Karpas-422 (cell line): Measurements from ENCODE around the gene ATP7B. TPM values are rescaled to one million over a fixed set of nuclear protein-coding genes. Genes with fewer than 3 reads are reported as not detected.

Experiments
- DNase-seq: peaks from one replicate; pipeline ENCODE4 v3.0.0-alpha.2; 2015
- H2AFZ ChIP-seq: fragments of 200-600 bp; sonication (generic); 2 replicates; pipeline ENCODE4 v1.6.1; 2014; ENCODE audit warnings: antibody characterized with exemption, low read length, mixed read lengths
- H3K27ac ChIP-seq: fragments of 200-600 bp; sonication (generic); 2 replicates; pipeline ENCODE4 v1.5.1; 2014; ENCODE audit warnings: mild to moderate bottlenecking, low read length, moderate library complexity
- H3K27me3 ChIP-seq: fragments of 200-600 bp; sonication (generic); 2 replicates; pipeline ENCODE4 v1.6.1; 2014; ENCODE audit warnings: low read length, mixed read lengths
- H3K36me3 ChIP-seq: fragments of 200-600 bp; sonication (generic); 2 replicates; pipeline ENCODE4 v1.6.1; 2014; ENCODE audit warnings: low read length, mixed read lengths; ENCODE audit not compliant: insufficient read depth
- H3K4me1 ChIP-seq: fragments of 200-600 bp; sonication (generic); 2 replicates; pipeline ENCODE4 v1.6.1; 2014; ENCODE audit warnings: mild to moderate bottlenecking, low read length, mixed read lengths
- H3K4me2 ChIP-seq: fragments of 200-600 bp; sonication (generic); 2 replicates; pipeline ENCODE4 v1.6.1; 2014; ENCODE audit warnings: low read length, low read depth, mild to moderate bottlenecking; ENCODE audit not compliant: poor library complexity, severe bottlenecking
- H3K4me3 ChIP-seq: fragments of 200-600 bp; sonication (generic); 2 replicates; pipeline ENCODE4 v1.5.1; 2014; ENCODE audit warnings: mild to moderate bottlenecking, antibody characterized with exemption, low read length, mixed read lengths
- H3K79me2 ChIP-seq: fragments of 200-600 bp; sonication (generic); 2 replicates; pipeline ENCODE4 v1.6.1; 2014; ENCODE audit warnings: mild to moderate bottlenecking, low read length, mixed read lengths
- H3K9ac ChIP-seq: fragments of 200-600 bp; sonication (generic); 2 replicates; pipeline ENCODE4 v1.6.0; 2014; ENCODE audit warnings: low read length
- H3K9me2 ChIP-seq: fragments of 200-600 bp; sonication (generic), shearing (Covaris generic); replicated peaks from 2 replicates; pipeline ENCODE4 v1.6.0; 2014; ENCODE audit warnings: mild to moderate bottlenecking, low read length, moderate library complexity; ENCODE audit not compliant: insufficient read depth
- H3K9me3 ChIP-seq: fragments of 300-700, 200-600 bp; sonication (generic); 2 replicates; pipeline ENCODE4 v1.6.1; 2014; ENCODE audit warnings: low read length, mixed read lengths
- H4K20me1 ChIP-seq: fragments of 200-600 bp; sonication (generic); 2 replicates; pipeline ENCODE4 v1.6.1; 2014; ENCODE audit warnings: mild to moderate bottlenecking, antibody characterized with exemption, low read length, low read depth; ENCODE audit not compliant: insufficient read depth
- total RNA-seq: library from RNA; depleted of rRNA; stranded (reverse); fragments of >200 nt; shearing (Covaris generic); gene quantifications from 2 replicates; pipeline ENCODE4 v1.2.3, GENCODE V29; 2014; ENCODE audit warnings: low replicate concordance

Gene ATP7B
- total RNA-seq, 1 experiment from 2014 or later: 1.1 TPM

DNA sequence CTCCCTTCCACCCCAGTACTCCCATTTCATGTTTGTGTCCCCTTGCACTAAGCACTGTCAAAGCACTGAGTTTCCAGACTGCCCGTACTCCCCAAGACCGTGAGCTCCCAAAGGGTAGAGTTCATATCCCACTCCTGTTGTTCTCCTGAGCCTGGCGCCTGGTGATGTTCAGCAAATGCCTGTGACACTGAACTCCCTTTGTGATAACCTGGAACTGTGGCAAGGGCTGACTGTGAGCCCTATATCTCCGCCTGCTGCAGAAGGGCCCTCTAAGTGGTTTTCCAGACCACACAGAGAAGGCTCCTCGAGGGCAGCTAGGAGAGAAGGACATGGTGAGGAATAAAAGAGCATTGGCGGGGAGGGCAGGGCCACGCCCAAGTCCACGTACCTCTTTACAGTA, 67.5 kb downstream of the ATP7B start:
- no peaks in the 10 kb centered on the region for H3K9me2 ChIP-seq
- no peak overlapping the region for H3K9ac ChIP-seq
- no peaks in the 10 kb centered on the region for H3K79me2 ChIP-seq

DNA sequence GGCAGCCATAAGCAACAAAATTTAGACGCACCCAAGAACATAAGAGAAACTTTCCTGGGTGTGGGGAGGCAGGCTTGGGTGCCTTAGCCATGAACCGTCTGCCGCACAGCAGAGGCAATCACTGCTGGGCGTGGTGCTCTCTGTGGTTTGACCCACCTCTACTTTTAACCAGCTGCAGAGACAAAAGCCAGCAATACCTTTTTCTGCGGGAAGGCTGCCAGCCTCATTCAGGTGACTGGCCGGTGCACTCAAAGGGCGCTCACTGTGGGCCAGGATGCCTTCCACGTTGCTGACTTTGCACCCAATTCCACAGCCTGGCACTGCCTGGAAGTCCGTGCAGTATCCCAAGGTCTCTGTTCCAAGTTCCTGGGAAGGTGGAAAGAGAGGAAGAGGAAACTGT, 69.1 kb downstream of the ATP7B start:
- Histone ChIP-seq H3K27me3 (no peaks in the 10 kb centered on the region), H4K20me1 (no peaks in the 10 kb centered on the region), H2AFZ (no peak overlapping the region), H3K36me3 (no peaks in the 10 kb centered on the region), H3K9me3 (no peaks in the 10 kb centered on the region), H3K4me3 (no peak overlapping the region), H3K4me2 (no peak overlapping the region), H3K4me1 (no peaks in the 10 kb centered on the region), H3K9me2 (no peaks in the 10 kb centered on the region), H3K79me2 (no peaks in the 10 kb centered on the region), H3K27ac (no peak overlapping the region), H3K9ac (no peak overlapping the region)
- DNase-seq: no peak

More for the DNA sequence above, 67.5 kb downstream of the ATP7B start:
- Histone ChIP-seq H3K36me3 (no peaks in the 10 kb centered on the region), H4K20me1 (no peaks in the 10 kb centered on the region), H3K9me3 (no peaks in the 10 kb centered on the region), H3K27ac (no peak overlapping the region), H3K4me2 (no peak overlapping the region), H3K4me3 (no peak overlapping the region), H3K27me3 (no peaks in the 10 kb centered on the region), H3K4me1 (no peaks in the 10 kb centered on the region), H2AFZ (no peak overlapping the region)
- DNase-seq: no peak

DNA sequence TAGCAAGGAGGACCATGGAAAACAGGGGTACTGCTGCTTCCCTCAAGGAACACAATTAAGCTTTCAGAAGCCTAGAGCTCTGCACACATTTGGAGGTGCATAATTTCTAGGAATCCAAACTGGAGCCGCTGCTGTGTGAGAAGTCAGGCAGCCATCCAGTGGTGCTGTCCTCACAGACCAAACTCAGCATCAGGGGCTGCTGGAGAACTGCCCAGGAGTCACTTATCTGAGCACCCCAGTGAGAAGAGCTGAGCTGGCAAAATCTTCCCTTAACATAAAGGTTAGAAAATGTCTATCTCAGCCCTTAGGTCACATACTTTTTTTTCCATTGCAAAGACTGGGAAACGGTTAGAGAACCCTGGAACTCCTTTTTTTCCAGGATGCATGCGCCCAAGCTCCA, 72.8 kb downstream of the ATP7B start:
- H2AFZ ChIP-seq: no peak overlapping the region
- no peaks in the 10 kb centered on the region for H3K27me3 ChIP-seq
- H3K4me2 ChIP-seq: no peak overlapping the region
- no peak overlapping the region for H3K9ac ChIP-seq
- H3K4me3 ChIP-seq: no peak overlapping the region
- DNase-seq: no peak
- H3K79me2 ChIP-seq: no peaks in the 10 kb centered on the region
- H3K36me3 ChIP-seq: no peaks in the 10 kb centered on the region
- no peaks in the 10 kb centered on the region for H3K9me2 ChIP-seq
- no peaks in the 10 kb centered on the region for H3K4me1 ChIP-seq
- no peaks in the 10 kb centered on the region for H4K20me1 ChIP-seq
- H3K9me3 ChIP-seq: no peaks in the 10 kb centered on the region
- no peak overlapping the region for H3K27ac ChIP-seq

DNA sequence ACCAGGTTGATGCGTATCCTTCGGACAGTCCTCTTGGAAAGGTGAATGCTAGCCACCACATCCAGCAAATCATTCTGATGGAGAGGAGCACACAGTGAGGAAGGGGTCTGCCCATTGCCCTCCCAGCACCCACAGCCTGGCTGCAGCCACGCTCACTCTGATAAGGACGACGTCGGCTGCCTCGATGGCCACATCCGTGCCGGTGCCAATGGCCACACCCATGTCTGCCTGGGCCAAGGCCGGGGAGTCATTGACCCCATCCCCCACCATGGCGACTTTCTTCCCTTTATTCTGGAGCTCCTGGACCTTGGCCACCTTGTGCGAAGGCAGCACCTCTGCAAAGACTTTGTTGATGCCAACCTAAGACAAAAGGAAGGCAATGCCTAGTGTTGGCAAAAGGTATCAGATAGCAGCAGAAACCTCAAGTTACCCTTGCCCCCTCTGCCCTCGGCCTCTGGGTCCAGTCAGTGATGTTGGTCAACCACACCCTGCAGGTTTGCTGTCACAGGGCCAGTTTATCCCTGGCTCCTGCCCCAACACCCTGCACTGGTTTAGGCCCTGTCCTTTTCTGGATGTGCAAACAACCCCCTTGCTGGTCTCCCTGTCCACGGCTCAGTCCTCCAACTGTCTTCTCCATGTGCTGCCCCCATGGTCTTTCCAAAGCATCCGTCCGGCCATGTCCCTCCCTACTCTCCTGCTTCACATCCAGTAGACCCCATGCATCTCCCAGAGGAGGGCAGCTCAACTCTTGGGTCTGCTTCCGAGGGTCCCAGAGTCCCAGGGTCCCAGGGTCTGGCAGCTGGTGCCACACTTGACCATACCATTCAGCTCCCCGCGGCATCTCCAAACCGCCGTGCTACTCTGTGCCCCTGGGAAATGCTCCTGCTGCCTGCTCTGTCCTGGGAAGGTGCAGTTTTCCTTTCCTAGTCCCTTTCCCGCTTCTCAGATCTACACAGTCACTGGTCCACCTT, 73.6 kb downstream of the ATP7B start:
- no peaks in the 10 kb centered on the region for H3K9me3 ChIP-seq
- H3K27me3 ChIP-seq: no peaks in the 10 kb centered on the region
- no peak overlapping the region for H3K4me3 ChIP-seq
- H3K9me2 ChIP-seq: no peaks in the 10 kb centered on the region
- H4K20me1 ChIP-seq: no peaks in the 10 kb centered on the region
- no peaks in the 10 kb centered on the region for H3K79me2 ChIP-seq
- DNase-seq: no peak
- H3K4me1 ChIP-seq: no peaks in the 10 kb centered on the region
- no peaks in the 10 kb centered on the region for H3K36me3 ChIP-seq
- no peak overlapping the region for H2AFZ ChIP-seq
- H3K27ac ChIP-seq: no peak overlapping the region
- H3K4me2 ChIP-seq: no peak overlapping the region
- no peak overlapping the region for H3K9ac ChIP-seq

DNA sequence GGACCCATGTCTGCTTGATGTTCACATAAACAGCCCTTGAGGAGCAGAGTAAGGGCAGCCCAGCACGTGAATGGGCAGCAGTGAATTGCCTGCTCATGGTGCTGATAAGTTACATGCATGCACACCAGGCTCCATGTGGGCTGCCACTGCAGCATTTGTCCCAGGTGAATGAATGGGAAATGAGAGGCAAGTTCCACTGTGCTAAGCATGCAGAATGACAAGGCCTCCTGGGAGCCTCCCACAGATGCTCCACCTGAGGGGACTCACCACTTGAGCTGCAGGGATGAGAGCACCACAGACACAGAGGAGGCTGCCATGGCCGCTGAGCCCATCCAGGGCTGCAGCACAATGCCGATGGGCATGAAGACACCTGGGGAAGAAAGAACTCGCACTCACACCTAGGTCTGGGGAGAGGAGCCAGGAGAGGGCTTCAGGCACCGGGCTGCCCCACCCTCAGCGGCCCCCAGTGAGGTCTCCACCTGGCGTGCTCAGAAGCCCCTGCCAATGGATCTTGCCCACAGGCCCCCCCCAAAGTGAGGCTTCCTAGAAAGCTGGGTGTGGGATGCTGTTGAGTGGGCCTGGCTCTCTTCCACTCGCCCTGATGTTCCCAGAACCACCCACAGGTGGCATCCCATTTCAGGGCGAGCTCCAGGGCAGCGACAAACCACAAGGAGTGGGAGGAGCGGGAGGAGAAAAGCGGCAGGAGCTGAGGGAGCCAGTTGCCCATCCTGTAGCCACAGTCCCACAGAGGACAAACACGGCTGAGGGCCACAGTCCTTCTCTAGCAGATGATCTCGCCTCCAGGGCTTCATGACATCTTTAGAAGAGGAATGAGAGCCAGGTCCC, 75.7 kb downstream of the ATP7B start:
- Histone ChIP-seq H3K27me3 (no peaks in the 10 kb centered on the region), H3K4me3 (no peak overlapping the region), H3K79me2 (no peaks in the 10 kb centered on the region), H3K9me3 (no peaks in the 10 kb centered on the region), H2AFZ (no peak overlapping the region), H3K36me3 (no peaks in the 10 kb centered on the region), H3K4me2 (no peak overlapping the region), H4K20me1 (no peaks in the 10 kb centered on the region), H3K9ac (no peak overlapping the region), H3K4me1 (no peaks in the 10 kb centered on the region), H3K9me2 (no peaks in the 10 kb centered on the region), H3K27ac (no peak overlapping the region)
- no peak for DNase-seq

DNA sequence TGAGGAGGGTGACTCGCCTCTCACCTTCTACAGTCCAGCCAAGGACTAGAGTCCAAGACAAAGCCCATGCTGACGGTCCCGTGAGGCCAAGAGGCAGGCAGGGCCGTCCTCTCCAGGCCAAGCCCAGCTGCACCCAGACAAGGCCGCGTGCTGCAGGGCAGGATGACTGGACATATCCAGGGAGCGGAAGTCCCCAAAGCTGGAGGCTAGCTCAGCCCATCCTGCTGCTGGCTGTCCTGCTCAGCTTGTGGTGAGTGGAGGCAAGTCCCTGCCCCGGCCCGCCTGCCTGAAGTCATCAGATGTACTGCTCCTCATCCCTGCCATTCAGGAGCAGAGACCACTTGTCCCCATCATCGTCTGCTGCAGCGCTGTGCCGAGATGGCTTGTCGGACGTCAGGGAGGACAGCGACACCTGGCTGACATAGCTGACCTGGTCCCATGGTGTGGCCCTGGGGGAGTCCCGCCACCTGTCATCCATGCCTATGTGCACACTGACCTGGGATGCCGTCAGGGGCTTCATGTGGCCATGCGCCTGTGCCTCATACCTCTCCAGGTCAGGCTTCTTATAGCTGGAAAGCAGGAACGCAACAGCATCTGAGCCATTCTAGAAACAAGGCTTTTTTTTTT, 76.7 kb downstream of the ATP7B start:
- no peak for DNase-seq
- Histone ChIP-seq H3K9me2 (no peaks in the 10 kb centered on the region), H3K36me3 (no peaks in the 10 kb centered on the region), H4K20me1 (no peaks in the 10 kb centered on the region), H3K4me2 (no peak overlapping the region), H3K9ac (no peak overlapping the region), H3K4me3 (no peak overlapping the region), H3K27ac (no peak overlapping the region), H3K9me3 (no peaks in the 10 kb centered on the region), H3K27me3 (no peaks in the 10 kb centered on the region), H3K4me1 (no peaks in the 10 kb centered on the region), H2AFZ (no peak overlapping the region), H3K79me2 (no peaks in the 10 kb centered on the region)

DNA sequence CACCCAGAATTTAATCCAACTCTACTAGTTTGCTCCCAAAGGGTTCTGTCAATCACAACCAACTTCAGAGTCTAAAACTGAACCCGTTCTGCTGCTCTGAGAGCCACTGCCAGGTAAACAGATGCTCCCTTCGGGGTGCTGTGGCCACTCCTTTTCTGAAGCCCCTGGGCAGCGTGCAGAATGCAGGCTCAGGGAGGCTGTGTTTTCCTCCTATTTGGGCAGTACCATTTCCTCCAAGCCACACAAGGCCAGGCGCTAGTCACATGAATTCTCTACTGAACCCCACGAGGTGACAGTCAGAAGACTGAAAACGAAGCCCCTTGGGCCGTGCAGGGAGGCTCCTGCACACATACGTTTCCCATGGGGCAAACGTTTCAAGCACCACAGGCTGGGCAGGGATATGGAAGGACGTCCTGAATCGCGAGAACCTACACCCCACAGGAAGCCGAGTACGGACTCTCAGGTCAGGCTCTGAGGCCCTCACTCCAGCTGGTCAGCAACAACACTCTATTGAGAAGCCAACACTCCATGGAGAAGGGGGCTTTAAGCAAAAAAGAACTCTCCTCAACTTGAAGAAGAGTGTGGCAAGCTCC, 77.7 kb downstream of the ATP7B start:
- Histone ChIP-seq H3K4me2 (no peak overlapping the region), H3K4me1 (peaks cover under 1% of the 10 kb centered on the region; the same call in 1 of the 2 replicates), H3K36me3 (no peaks in the 10 kb centered on the region), H2AFZ (no peak overlapping the region), H4K20me1 (no peaks in the 10 kb centered on the region), H3K4me3 (no peak overlapping the region), H3K9me2 (no peaks in the 10 kb centered on the region), H3K9ac (no peak overlapping the region), H3K27ac (no peak overlapping the region), H3K79me2 (no peaks in the 10 kb centered on the region), H3K27me3 (no peaks in the 10 kb centered on the region), H3K9me3 (no peaks in the 10 kb centered on the region)
- no peak for DNase-seq
